Occipital lobe (tissue), 3 donors: ENCODE measurements around the gene FCF1. TPM values are rescaled to one million over a fixed set of nuclear protein-coding genes. Genes with fewer than 3 reads are reported as not detected.

Experiments
- DNase-seq: peaks from one replicate; lab custom pipeline; 2025; lab: John Stamatoyannopoulos, UW
- small RNA-seq: library from RNA; depleted of rRNA; stranded (forward); fragments of <200 nt; gene quantifications from one replicate; pipeline ENCODE3, GENCODE V24; 2014
- total RNA-seq: library from RNA; depleted of rRNA; stranded (reverse); fragments of >200 nt; gene quantifications from one replicate; pipeline ENCODE4 v1.2.3, GENCODE V29; 2014

FCF1 gene
- total RNA-seq, 1 donor from 2014 or later, result 15.6 TPM

DNA sequence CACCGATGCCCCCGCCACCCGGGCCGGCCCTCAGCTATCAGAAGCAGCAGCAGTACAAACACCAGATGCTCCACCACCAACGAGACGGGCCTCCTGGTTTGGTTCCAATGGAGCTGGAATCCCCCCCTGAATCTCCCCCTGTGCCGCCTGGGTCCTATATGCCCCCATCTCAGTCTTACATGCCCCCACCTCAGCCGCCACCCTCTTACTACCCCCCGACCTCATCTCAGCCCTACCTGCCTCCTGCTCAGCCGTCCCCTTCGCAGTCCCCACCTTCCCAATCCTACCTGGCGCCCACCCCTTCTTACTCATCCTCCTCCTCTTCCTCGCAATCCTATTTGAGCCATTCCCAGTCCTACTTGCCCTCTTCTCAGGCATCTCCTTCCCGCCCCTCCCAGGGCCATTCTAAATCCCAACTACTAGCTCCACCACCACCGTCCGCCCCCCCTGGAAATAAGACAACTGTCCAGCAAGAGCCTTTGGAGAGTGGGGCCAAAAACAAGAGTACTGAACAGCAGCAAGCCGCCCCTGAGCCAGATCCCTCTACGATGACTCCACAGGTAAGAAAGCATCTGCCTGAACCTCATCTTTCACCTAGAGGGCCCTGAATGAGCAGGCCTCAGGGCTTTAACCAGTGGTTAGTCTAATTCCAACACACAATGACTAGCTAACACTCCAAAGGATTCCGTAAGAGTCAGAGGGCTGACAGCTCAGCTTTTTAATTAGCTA, 51.0 kb downstream of the FCF1 start:
- no peak for DNase-seq

DNA sequence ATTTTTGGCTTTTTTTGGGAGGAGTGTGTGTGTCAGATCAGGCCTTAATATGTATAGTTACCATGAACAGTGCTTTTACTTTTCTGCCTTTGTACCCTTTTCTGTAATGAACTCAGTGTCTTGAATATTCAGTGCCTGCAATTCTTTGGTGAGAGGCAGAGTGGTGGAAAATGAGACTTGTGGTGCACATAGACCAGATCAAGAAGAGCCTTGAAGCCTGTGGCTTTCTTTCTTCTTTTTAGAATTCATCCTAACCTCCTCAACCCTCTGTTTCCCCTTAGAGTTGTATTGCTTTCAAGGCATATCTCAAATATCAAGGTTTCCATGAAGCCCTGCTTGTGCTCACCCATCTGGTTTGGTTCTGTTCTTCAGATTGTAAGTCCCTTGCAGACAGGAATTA, 52.8 kb downstream of the FCF1 start:
- DNase-seq, result no peak

DNA sequence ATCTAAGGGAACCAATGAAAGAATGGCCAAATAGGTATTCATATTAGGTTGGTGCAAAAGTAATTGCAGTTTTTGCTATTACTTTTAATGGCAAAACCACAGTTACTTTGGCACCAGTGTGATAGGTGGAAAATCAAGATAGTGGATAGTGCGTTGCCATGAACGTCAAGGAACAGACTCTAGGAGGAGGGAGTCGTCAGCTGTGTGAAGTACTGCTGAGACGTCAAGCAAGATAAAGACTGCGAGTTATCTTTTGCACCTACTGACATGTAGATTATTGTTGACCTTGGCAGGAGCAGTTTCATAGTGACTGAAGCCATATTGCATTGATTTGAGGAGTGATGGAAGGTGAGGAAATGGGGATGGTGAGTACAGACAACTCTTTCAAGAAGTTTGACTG, 58.5 kb downstream of the FCF1 start:
- DNase-seq, result no peak

DNA sequence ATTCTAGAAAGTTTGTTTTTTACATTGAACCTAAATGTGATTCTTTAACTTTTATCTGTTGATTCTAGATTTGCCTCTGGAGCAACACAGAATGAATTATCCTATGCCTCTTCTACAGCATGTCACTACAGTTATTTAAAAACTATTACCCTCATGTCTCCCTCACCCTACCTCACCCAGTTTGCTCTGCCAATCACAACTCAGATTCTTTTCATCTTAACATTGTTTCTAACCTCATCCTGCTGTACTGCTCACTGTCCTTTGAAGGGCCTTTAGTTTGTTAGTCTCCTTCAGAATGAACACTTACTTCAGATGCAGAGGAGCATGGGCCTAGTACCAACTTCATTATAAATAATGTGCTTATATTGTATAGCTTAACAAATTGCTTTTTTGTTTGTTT, 71.7 kb downstream of the FCF1 start:
- no peak for DNase-seq

DNA sequence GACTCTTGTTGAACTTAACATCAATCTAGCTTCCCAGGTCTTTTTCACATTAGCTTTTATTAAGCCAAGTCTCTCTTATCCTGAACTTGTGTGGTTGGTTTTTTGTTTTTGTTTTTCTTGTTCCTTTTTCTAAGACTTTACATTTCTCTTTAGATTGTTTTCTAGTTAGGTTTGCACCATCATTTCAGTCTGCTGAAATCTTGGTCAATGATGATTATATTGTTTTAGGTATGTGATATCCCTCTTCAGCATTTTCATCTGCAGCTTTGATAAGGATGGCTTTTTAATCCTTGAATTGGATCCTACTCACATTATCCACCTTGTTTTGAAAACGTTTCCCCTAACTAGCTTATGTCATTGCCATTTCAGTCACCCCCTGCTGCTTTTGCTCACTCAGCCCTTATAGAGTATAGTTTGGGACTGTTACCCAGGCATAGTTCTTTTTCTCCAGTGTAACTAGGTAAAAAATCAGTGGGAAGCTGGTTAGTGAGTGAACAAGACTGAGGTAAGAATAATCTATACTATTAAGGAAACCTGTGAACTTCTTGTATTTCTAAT, 72.2 kb downstream of the FCF1 start:
- DNase-seq, result no peak

DNA sequence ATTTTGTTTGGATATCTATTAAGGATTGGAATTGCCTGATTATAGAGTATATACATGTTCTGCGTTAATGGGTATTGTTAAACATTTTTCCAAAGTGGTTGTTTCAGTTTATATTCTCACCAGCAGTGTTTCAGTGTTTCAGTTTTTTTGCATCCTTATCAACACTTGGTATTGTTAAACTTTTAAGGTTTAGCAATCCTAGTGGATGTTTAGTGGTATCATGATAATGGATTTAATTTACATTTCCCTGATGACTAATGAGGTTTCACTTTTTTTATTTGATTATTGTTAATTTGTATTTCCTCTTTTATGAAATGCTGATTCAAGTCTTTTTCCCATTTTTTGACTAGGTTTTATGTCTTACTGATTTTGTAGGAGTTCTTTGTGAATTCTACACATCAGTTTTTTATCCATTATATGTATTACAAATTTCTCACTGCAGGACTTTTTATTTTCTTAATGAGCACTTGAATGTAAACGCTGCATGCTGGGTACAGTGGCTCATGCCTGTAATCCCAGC, 73.9 kb downstream of the FCF1 start:
- no peak for DNase-seq

Small RNAs within 50 kb of the gene (small RNA-seq; reads per million reads assigned to genes)
- gene RF00409, result not detected

Other genes with a start within 250 kb of the FCF1 start
- gene NPC2, start 219.8 kb upstream of the FCF1 start, total RNA-seq, result 28.1 TPM
- 20.1 TPM for gene ISCA2, start 219.4 kb upstream of the FCF1 start, total RNA-seq
- 0.94 TPM for gene LTBP2, start 100.9 kb upstream of the FCF1 start, total RNA-seq
- gene AREL1, start 64 bp upstream of the FCF1 start, total RNA-seq, result 53.2 TPM
- 79.4 TPM for gene YLPM1, start 50.2 kb downstream of the FCF1 start, total RNA-seq
- gene PROX2, start 163.0 kb downstream of the FCF1 start, total RNA-seq, result not detected
- gene DLST, start 168.8 kb downstream of the FCF1 start, total RNA-seq, result 35.6 TPM
- gene RPS6KL1, start 210.1 kb downstream of the FCF1 start, total RNA-seq, result 26.5 TPM
- gene PGF, start 242.5 kb downstream of the FCF1 start, total RNA-seq, result 2.0 TPM